GM19023 (cell line): Measurements from ENCODE around the gene TBX1.

ENCODE experiments used
- ATAC-seq: cut with Tn5 transposase; IDR thresholded peaks from one replicate; pipeline ENCODE4 v1.9.1; 2021; ENCODE audit warnings: mild to moderate bottlenecking, moderate library complexity; ENCODE audit not compliant: unreplicated experiment

The TBX1 gene

GRCh38 chr22:19809741-19810140, 49.2 kb downstream of the TBX1 start:
- no peak for ATAC-seq

GRCh38 chr22:19810381-19811201, 50.0 kb downstream of the TBX1 start:
- ATAC-seq: no peak

- no peak for ATAC-seq
Measured at GRCh38 chr22:19811211-19811621, 50.6 kb downstream of the TBX1 start.

- ATAC-seq: no peak
Measured at GRCh38 chr22:19811811-19812771, 51.5 kb downstream of the TBX1 start.

- ATAC-seq: no peak
Measured at GRCh38 chr22:19812910-19813309, 52.3 kb downstream of the TBX1 start.

GRCh38 chr22:19814428-19814827, 53.9 kb downstream of the TBX1 start:
- no peak for ATAC-seq

- no peak for ATAC-seq
Measured at GRCh38 chr22:19815093-19815822, 54.7 kb downstream of the TBX1 start.

- no peak for ATAC-seq
Measured at GRCh38 chr22:19815823-19816290, 55.3 kb downstream of the TBX1 start.

GRCh38 chr22:19816372-19817119, 56.0 kb downstream of the TBX1 start:
- no peak for ATAC-seq
